IPS DF 4.7 (cell line): ENCODE data around the gene PNISR.
A peak's percentile ranks its signal among the peaks of the same experiment; 100 is the strongest.

Source experiments
- DNase-seq: peaks from one replicate; pipeline ENCODE4 v3.0.0-alpha.2; 2013; ENCODE audit warnings: low spot score; ENCODE audit errors: extremely low read depth

Gene PNISR

DNA sequence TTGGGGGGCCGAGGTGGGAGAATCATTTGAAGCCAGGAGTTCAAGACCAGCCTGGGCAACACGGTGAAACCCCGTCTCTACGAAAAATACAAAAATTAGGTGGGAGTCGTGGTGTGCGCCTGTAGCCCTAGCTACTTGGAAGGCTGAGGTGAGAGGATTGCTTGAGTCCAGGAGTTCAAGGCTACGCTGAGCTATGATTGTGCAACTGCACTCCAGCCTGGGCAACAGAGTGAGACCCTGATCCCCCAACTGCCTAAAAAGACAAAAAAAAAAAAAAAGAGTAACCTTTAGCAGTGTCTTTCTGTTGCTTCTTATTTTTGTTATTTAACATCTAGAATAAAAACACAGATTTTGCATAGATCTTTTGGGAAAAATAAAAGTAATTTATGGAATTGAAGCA, 18.0 kb downstream of the PNISR start:
- no peak for DNase-seq

DNA sequence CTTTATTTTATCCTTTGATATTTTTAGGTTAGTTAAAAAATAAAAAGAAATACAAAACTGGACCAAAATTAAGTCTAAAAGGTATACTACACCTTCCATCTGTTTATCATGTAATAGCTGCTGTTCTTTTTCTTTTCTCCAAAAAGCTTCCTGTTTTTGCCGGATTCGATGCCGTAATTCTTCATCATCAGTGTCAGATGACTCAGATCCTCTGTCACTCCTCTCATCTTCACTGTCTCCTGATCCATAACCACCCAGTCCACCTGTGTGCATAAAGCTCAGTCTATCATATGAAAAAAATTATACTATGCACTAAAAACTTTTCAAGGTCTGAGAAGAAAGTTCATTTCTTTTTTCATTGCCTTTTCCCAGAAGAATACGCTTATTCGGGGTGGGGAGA, 22.7 kb downstream of the PNISR start:
- no peak for DNase-seq

DNA sequence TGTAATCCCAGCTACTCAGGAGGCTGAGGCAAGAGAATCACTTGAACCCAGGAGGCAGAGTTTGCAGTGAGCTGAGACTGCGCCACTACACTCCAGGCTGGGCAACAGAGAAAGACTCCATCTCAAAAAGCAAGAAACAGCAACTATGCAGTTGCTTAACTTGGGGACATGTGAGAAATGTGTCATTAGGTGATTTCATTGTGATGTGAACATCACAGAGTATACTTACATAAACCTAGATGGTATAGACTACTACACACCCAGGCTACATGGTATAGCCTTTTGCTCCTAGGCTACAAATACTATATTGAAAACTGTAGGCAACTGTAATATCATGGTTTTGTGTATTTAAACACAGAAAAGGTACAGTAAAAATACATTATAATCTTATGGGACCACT, 27.8 kb downstream of the PNISR start:
- DNase-seq, result no peak

DNA sequence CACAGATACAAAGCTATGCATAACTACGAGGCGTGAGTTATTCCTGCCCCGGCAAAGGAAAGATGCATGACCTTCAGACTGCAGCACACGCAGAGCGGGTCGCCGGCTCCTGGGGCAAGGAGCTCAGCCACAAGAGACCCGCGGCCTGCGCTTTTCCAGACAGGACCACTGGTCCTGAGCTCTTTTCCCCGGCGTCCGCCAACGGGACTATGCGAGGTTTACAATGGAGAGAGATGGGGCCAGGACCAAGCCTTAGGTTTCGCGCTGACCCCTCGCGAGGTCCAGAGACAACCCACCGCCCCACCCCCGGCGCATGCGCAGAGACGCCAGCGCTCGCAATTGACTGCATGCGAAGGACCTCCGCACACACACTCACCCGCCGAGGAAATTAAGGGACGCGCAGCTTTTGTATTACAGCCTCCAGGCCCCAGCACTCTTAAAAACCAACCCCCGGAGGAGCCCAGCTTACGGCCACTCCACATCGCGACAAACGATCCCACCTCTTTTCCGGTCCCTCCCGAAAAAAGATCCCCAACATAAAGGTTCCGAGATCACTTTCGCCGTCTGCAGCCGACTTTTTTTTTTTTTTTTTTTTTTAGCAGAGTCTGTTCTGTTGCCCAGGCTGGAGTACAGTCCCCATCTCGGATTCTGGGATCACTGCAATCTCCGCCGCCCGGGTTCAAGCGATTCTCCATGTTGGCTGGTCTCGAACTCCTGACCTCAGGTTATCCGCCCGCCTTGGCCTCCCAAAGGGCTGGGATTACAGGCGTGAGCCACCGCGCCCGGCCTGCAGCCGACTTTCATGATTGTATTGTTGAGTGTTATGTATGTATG, 31.2 kb downstream of the PNISR start, which contains the start of gene COQ3:
Gene COQ3 (minus strand): TSS at position 498 of the 834 bp plus-strand sequence. CDS start 16 bp downstream, at position 482.
- DNase-seq, result peak; percentile 64

DNA sequence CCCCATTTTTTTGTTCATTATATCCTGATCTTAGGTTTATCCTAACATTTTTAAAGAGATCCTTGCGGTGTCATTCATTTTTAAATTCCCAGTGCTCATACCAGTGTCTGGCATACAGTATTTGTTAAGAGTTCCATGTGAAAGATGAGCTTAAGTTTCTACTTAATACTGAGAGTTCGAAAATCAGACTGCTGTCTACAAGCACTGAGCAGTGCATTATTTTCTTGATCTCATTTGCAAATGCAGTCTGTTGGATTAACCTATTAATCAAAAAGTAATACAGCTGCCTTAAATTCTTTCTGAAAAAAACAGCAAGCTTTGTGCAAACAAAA, 31.8 kb downstream of the PNISR start:
- no peak for DNase-seq

DNA sequence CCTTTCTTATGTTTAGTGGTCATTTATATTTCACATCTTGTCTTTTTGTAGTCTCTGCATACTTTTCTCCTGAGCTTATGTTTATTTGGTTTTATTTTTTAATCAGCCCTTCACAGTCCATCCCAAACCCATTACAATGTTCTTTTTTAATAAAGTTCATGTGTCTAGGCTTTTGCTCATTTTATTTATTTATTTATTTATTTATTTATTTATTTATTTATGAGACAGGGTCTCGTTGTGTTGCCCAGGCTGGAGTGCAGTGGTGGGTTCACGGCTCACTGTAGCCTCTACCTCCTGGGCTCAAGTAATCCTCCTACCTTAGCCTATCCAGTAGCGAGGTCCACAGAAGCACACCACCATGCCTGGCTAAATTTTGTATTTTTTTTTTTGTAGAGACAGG, 34.2 kb downstream of the PNISR start:
- no peak for DNase-seq

DNA sequence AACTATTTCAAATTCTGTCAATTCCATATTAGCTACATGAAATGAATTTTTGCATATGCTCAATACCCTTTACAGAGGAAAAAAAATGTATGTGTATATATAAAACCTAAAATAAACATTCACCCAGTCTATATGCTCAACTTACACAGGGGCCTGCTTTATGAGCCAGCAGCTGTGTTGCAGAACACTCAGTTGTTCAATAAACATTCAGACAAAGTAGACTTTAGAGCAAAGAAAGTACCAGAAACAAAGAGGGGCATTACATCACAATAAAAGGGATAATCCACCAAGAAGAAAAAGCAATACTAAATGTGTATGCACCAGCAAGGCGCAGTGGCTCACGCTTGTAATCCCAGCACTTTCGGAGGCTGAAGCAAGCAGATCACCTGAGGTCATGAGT, 40.6 kb downstream of the PNISR start:
- no peak for DNase-seq

DNA sequence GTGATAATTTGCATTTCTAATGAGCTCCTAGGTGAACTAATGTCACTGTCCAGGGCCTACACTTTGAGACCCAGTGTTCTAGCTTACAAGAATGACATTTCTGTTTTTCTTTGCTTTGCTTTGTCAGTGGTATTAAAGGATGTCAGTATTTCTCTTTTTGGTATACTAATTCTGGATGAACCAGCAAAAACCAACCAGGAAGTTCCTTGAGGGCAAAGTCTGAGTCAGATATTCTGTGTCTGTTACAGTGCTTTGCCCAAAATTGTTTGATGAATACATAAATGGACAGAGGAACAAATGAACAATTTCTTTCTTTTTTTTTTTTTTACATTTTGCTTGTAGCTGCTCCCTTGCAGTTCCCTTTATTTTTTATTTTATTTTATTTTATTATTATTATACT, 46.5 kb downstream of the PNISR start:
- DNase-seq, result no peak

DNA sequence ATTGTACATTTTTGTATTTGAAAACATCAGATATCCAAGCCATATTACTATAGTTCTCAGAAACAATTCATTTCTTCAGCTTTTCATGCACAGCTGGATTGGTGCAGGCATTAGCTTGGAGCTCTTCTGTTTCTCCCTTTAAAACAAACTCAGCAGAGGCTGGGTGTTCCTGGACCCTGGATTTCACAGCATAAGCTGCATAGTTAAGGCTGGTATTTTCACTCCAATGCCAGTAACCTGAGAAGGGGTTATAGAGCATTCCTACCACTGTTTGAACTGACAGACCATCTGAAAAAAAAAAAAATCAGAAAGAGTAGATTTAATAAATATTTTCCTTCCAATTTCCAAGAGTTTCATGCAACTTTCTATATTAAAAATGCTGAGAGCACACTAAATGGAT, 55.6 kb downstream of the PNISR start:
- no peak for DNase-seq

DNA sequence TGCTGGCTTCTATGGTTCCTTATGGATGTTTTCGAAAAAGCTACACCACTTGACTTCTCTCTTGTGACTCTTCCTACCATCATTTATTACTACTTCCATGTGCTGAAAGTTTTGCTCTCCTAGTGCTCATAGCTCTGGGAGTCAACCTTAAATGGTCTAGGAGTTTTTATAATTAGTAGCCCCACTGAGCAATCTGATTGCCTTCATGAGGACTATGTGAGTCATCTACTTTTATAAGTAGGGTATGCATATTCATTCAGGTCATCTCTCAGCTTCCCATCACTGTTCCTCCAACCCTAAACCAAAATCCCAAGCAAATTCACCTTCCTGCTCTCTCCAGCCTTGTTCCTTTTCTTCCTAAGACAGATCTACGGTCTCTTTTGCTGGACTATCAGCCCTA, 58.3 kb downstream of the PNISR start:
- DNase-seq, result no peak

DNA sequence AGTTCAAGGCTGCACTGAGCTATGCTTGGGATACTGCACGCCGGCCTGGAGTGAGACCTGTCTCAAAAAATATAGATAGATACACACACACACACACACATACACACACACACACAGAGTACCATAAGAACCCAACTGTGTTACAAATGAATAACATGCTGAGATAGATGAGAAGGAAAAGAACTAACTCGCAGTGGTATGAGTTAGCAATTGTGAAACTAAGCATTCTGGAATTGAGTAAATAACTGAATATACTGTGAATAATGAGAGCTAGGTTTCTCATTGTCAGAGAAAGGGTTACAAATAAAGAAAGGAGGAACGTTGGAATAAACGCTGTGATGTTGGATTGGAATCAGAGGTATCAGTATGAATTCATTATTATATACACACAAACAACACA, 61.1 kb downstream of the PNISR start:
- DNase-seq, result no peak

DNA sequence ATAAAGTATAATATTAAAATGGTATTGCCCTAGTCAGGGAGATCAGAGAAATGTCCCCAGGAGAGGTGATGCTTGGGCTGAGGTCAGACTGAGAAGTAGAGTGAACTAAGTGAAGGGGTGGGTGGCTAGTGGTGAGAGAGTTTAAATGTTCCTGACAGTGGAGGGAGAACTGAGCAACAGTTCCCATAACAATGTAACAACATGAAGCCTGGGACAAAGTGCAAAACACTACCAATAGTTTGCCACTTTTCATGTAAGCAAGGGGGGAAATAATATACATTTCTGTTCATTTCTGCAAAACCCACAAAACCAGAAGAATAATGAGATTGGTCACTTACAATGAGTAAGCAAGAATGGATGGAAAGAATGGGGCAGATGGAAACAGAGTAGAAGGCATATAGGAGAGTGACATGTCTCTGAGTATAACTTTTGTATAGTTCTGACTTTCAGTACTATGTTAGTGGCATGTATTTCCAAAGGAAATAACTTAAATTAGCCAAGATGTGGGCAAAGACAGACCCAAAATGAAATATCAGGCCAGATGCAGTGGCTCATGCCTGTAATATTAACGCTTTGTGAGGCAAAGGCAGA, 62.3 kb downstream of the PNISR start:
- no peak for DNase-seq

DNA sequence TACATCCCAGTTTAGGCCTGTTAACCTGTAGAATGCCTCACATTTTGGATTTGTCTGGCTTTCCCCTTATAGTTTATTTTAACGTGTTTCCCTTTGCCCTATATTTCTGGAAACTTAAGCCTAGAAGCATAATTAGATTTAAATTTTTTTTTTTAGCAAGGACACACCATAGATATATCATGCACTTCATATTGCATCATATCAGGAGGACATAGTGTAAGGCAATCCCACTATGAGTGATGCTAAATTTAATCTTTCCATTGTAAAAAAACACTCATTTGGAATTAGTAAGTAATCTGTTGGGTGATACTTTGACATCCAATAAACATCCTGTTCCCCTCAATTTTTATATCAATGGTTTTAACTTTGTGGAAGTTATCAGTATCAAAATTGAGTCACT, 65.3 kb downstream of the PNISR start:
- no peak for DNase-seq

DNA sequence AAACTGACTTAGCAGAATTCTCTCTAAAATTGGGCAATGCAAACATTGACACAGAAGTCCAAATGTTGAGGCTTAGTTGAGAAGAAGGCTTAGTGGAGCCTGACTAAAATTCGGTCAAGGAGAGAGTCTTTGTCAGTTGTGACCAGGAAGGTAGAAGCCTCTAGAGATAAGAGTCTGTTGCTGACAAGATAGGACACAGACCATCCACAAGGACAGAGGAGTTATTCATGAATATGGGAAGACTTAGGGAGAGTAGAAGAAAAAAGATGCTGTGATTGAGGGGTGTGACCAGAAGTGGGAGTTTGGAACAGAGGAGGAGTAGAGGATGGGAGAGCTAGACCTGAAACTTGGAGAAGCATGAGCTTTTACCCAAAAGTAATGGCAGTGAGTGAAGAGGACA, 68.5 kb downstream of the PNISR start:
- no peak for DNase-seq

DNA sequence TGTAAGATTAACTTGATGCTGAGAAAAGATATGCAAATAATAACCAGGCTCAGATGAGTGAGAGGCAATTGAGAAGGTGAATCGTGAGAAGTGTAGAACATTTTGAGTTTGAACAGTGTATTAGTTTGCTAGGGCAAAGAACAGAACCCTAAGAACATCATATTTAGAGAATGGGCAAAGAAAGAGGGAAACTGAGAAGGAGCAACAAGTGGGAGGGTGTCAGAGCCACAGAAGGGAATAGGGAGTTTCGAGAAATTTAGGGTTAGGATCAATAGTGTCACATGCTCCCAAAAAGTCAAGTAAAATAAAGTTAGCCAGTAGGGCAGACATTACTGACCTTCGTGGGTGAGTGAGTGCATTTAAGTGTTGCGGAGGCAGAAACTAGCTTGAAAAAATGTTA, 70.1 kb downstream of the PNISR start:
- no peak for DNase-seq

DNA sequence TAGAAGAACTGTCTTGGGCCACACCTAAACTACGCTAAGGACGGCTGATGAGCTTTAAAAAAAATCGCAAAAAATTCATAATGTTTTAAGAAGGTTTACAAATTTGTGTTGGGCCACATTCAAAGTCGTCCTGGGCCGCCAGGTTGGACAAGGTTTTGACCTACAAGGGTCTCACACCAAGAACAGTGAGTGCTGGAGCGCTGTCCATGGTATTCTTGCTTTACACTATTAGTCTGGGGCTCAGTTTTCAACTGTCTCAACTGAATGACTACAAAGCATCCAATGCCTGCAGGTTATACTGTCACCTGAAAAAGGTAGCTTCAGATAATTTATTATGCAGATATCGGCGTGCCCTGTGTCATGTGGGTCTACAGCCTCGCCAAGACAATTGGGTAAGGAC, 72.0 kb downstream of the PNISR start:
- DNase-seq, result no peak

DNA sequence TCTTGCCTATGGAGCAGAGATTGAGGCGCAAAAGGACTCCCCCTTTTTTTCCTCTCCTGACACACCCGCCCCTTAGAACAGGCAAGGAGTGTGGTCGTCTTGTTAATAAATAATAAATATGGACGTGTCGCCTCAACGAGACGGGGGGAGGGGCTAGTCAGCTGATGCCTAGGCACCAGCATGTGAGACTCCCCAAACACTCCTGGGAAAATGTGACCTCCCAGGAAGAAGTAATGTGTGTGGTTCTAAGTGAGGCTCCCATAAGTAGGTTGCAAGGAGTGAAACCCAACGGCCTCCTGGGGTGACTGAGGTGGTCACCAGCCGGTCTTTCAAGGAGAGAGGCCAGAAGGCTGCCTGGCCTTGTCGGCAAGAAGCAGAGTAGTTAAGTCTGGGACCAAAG, 74.5 kb downstream of the PNISR start:
- DNase-seq, result no peak

DNA sequence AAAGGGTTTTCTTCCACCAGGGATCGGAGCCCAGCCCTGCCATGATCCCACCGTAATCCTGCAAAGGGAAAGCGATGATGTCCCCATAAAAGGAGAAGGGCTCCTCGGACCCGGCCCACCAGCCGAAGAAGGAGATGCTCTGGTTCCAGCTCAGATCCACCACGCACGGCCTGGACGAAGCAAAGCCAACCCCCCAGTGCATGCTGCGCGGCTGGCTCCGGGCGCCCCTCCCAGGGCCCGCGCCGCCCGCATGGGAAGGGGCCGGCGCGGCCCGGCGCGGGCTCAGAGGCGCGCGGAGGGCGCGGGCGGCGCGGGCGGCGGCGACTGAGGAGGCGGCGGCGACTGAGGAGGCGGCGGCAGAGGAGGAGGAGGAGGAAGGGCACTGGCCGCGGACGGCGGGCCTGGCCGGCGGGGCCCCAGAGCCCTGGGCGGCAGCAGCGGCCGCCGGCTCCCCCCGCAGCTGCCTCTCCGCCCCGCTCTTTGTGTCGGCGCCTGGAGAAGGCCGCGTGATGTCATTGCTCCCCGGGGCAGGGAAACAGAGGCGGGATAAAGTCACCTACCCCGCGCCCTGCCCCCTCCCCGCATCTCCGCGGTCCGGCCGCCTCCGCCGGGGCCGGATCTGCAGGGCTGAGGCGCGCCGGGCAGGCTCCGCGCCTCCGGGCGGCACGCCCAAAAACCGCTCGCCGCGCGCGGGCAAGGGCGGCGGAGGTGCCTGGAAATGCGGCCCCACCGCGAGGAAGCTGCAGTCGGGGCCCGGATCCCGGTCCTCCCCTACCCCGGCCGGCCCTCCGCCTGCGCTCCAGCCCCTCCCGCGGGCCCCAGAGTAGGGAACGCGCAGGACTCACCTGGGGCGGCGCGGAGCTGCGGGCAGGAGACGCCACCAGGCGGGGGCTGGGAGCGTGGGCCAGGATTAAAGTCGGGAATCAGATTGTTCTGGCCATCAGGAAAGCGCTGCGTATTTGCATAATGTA, 75.7 kb downstream of the PNISR start, which contains the start of gene FAXC:
Gene FAXC (minus strand): TSS at position 504 of the 971 bp plus-strand sequence. CDS start 302 bp downstream, at position 202.
- no peak for DNase-seq

DNA sequence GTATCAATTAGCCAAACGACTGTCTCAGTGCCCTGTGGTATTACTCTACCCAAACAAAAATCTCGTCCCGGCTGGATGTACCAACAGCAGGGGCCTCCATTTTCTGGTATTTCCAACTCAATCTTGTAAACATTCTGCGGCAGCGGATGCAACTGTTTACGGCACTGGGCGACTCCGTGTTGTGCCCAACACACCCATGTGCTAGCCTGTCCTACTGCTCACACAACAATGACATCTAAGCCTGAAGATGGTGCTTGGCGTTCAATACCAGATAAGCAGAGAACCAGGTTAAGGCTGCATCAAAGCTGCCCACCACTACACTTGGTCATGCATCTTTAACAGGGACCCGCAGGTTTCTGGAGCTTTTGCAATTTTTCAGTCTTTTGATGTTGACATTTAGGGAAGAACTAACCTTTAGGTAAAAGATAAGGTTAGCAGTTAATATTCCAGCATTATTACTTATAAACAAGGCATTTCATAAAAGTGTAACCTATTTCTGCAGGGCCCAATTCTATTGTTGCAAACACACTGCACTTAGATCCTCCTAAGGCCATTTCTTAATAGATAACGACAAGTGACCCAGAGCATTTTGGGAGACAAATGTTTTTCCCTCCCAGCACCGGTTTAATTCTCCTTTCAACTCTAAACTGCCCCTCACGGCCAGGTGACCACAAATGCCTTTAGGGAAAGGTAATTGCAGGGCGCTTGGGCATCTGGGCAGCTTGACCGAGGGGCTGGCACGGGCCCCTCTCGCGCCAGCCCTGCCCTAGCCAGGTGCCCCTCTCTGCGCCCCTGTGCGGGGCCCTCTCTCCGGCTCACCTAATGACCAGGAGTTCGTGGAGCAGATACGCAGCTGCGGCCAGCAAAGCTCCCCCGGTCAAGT, 76.6 kb downstream of the PNISR start:
- no peak for DNase-seq
